Measurements from ENCODE around the gene ZNRF3. TPM values are rescaled to one million over a fixed set of nuclear protein-coding genes. Genes with fewer than 3 reads are reported as not detected.

ZNRF3 gene
- total and polyA plus RNA-seq, 2 donors (not counting 1 experiment from before 2014, with no cell fraction given), result 0.21 to 0.71 TPM

- peaks cover 5% of the 10 kb centered on the region for H3K27me3 Mint-ChIP-seq
- Histone ChIP-seq H3K27ac (ENCODE audit: low read length in 2 of 2) (no peak overlapping the region), H3K4me2 (replicated peaks; ENCODE audit: low read depth, low read length, poor library complexity, severe bottlenecking) (no peak overlapping the region), H3K4me3 (ENCODE audit: control extremely low read depth in 1 of 5, extremely low read depth in 1 of 5, insufficient read depth in 1 of 5, low read depth in 2 of 5, low read length in 4 of 5) (no peak overlapping the region), H3K4me1 (ENCODE audit: control insufficient read depth in 2 of 2, insufficient read depth in 2 of 2, low read length in 2 of 2) (peaks cover 1 to 5% of the 10 kb centered on the region in 2 donors), H2AFZ (ENCODE audit: insufficient read depth, low read depth, low read length, poor library complexity, severe bottlenecking) (no peak overlapping the region), H3K9ac (ENCODE audit: low read length) (no peak overlapping the region), H3K79me2 (ENCODE audit: control insufficient read depth, insufficient read depth, low read length) (no peaks in the 10 kb centered on the region), H3K36me3 (replicated peaks in 1 of 2; ENCODE audit: control extremely low read depth in 1 of 2, control insufficient read depth in 1 of 2, extremely low read depth in 1 of 2, insufficient read depth in 2 of 2, low read length in 1 of 2) (no peaks in the 10 kb centered on the region), H3K9me3 (ENCODE audit: control extremely low read depth in 1 of 3, control insufficient read depth in 2 of 3, insufficient read depth in 1 of 3, low read length in 2 of 3) (no peaks in the 10 kb centered on the region), H4K20me1 (ENCODE audit: control insufficient read depth, insufficient read depth, low read length, poor library complexity, severe bottlenecking) (no peaks in the 10 kb centered on the region), H3K27me3 (replicated peaks in 1 of 4; ENCODE audit: control extremely low read depth in 1 of 4, control insufficient read depth in 3 of 4, insufficient read depth in 4 of 4, low read length in 3 of 4) (peaks cover 0 to 9% (median 2%) of the 10 kb centered on the region in 4 experiments)
- ChIA-PET CTCF (interaction anchor here (1.1 kb wide), 1 partner anchor 29 kb away, joined by 3 read pairs; no protein-coding TSS in a partner anchor), POLR2A (no interaction called here)
- H3K9me3 Mint-ChIP-seq (ENCODE audit: insufficient read depth), result no peaks in the 10 kb centered on the region
- H3K4me3 Mint-ChIP-seq, result no peak overlapping the region
- no peak overlapping the region for H3K27ac Mint-ChIP-seq
- ATAC-seq (ENCODE audit: low read depth), result no peak
- H3K4me1 Mint-ChIP-seq, result peaks cover 6% of the 10 kb centered on the region
- TF ChIP-seq, protein P1, sequence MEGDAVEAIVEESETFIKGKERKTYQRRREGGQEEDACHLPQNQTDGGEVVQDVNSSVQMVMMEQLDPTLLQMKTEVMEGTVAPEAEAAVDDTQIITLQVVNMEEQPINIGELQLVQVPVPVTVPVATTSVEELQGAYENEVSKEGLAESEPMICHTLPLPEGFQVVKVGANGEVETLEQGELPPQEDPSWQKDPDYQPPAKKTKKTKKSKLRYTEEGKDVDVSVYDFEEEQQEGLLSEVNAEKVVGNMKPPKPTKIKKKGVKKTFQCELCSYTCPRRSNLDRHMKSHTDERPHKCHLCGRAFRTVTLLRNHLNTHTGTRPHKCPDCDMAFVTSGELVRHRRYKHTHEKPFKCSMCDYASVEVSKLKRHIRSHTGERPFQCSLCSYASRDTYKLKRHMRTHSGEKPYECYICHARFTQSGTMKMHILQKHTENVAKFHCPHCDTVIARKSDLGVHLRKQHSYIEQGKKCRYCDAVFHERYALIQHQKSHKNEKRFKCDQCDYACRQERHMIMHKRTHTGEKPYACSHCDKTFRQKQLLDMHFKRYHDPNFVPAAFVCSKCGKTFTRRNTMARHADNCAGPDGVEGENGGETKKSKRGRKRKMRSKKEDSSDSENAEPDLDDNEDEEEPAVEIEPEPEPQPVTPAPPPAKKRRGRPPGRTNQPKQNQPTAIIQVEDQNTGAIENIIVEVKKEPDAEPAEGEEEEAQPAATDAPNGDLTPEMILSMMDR (IDR thresholded peaks at IDR 0.05), result no peak
- no peak for TF ChIP-seq EZH2 (IDR thresholded peaks at IDR 0.05; ENCODE audit: borderline replicate concordance, insufficient read depth, low read depth, low read length, poor library complexity, severe bottlenecking)
- no peak for DNase-seq
- 73% methylated on average over 7 of the region's 14 CpGs for WGBS (ENCODE audit: insufficient coverage)
- intact Hi-C loops (cut with micrococcal nuclease), result no loop called here
Measured at GRCh38 chr22:29011240-29012100, 128.1 kb downstream of the ZNRF3 start.

DNA sequence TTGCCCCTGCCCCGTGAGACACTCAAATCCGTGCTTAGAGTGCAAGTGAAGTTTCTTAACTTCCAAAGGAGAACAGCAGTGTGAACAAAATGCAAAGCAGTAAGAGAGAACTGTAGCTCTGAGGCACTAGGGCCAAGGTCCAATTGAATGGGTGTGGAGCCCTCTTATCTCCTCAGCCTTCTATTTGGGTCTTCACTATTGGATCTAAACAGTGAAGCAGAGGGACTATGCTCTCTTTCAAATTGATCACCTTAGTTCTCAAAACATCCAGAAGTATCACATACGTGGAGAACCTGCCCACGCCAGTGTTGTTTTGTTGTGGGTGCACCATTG lies 128.7 kb downstream of the ZNRF3 start:
- ChIA-PET CTCF (interaction anchor here (1.1 kb wide), 1 partner anchor 29 kb away, joined by 3 read pairs; no protein-coding TSS in a partner anchor), POLR2A (no interaction called here)
- DNase-seq, result no peak
- Histone ChIP-seq H3K9me3 (ENCODE audit: control extremely low read depth in 1 of 3, control insufficient read depth in 2 of 3, insufficient read depth in 1 of 3, low read length in 2 of 3) (no peaks in the 10 kb centered on the region), H3K27ac (ENCODE audit: low read length in 2 of 2) (no peak overlapping the region), H4K20me1 (ENCODE audit: control insufficient read depth, insufficient read depth, low read length, poor library complexity, severe bottlenecking) (no peaks in the 10 kb centered on the region), H3K36me3 (replicated peaks in 1 of 2; ENCODE audit: control extremely low read depth in 1 of 2, control insufficient read depth in 1 of 2, extremely low read depth in 1 of 2, insufficient read depth in 2 of 2, low read length in 1 of 2) (no peaks in the 10 kb centered on the region), H3K9ac (ENCODE audit: low read length) (no peak overlapping the region), H3K27me3 (replicated peaks in 1 of 4; ENCODE audit: control extremely low read depth in 1 of 4, control insufficient read depth in 3 of 4, insufficient read depth in 4 of 4, low read length in 3 of 4) (peaks cover 0 to 9% (median 2%) of the 10 kb centered on the region in 4 experiments), H3K4me3 (ENCODE audit: control extremely low read depth in 1 of 5, extremely low read depth in 1 of 5, insufficient read depth in 1 of 5, low read depth in 2 of 5, low read length in 4 of 5) (no peak overlapping the region), H3K4me2 (replicated peaks; ENCODE audit: low read depth, low read length, poor library complexity, severe bottlenecking) (no peak overlapping the region), H3K79me2 (ENCODE audit: control insufficient read depth, insufficient read depth, low read length) (no peaks in the 10 kb centered on the region), H2AFZ (ENCODE audit: insufficient read depth, low read depth, low read length, poor library complexity, severe bottlenecking) (no peak overlapping the region), H3K4me1 (ENCODE audit: control insufficient read depth in 2 of 2, insufficient read depth in 2 of 2, low read length in 2 of 2) (peaks cover 4 to 7% of the 10 kb centered on the region in 2 donors)
- Mint-ChIP-seq H3K4me3 (no peak overlapping the region), H3K27ac (no peak overlapping the region), H3K4me1 (peaks cover 10% of the 10 kb centered on the region), H3K9me3 (ENCODE audit: insufficient read depth) (no peaks in the 10 kb centered on the region), H3K27me3 (no peaks in the 10 kb centered on the region)
- intact Hi-C loops (cut with micrococcal nuclease), result no loop called here
- ATAC-seq (ENCODE audit: low read depth), result no peak
- WGBS (ENCODE audit: insufficient coverage), result 79% methylated on average over 2 of the region's 4 CpGs
- no peak for TF ChIP-seq EZH2 (IDR thresholded peaks at IDR 0.05; ENCODE audit: borderline replicate concordance, insufficient read depth, low read depth, low read length, poor library complexity, severe bottlenecking)
- TF ChIP-seq, protein P1 (IDR thresholded peaks at IDR 0.05), result no peak
